ENCODE results near the gene SPECC1L.

Gene SPECC1L

GRCh38 chr22:24370401-24370800, 99.8 kb downstream of the SPECC1L start:
- TF ChIP-seq CTCF (IDR thresholded peaks at IDR 0.05; ENCODE audit: low read depth, low read length): no peak
- no peak for DNase-seq (ENCODE audit: extremely low read depth, low read depth)

GRCh38 chr22:24376002-24376401, 105.4 kb downstream of the SPECC1L start:
- no peak for DNase-seq (ENCODE audit: extremely low read depth, low read depth)

GRCh38 chr22:24376586-24376985, 106.0 kb downstream of the SPECC1L start:
- DNase-seq (ENCODE audit: extremely low read depth, low read depth): no peak
- no peak for TF ChIP-seq CTCF (IDR thresholded peaks at IDR 0.05; ENCODE audit: low read depth, low read length)

More at GRCh38 chr22:24376002-24376401, 105.4 kb downstream of the SPECC1L start:
- no peak for TF ChIP-seq CTCF (IDR thresholded peaks at IDR 0.05; ENCODE audit: low read depth, low read length)

GRCh38 chr22:24379536-24379935, 108.9 kb downstream of the SPECC1L start:
- no peak for DNase-seq (ENCODE audit: extremely low read depth, low read depth)
- TF ChIP-seq CTCF (IDR thresholded peaks at IDR 0.05; ENCODE audit: low read depth, low read length): no peak

- DNase-seq (ENCODE audit: extremely low read depth, low read depth): no peak
Measured at GRCh38 chr22:24380220-24380904, 109.7 kb downstream of the SPECC1L start.

GRCh38 chr22:24380905-24381230, 110.2 kb downstream of the SPECC1L start:
- no peak for DNase-seq (ENCODE audit: extremely low read depth, low read depth)
- no peak for TF ChIP-seq CTCF (IDR thresholded peaks at IDR 0.05; ENCODE audit: low read depth, low read length)

More at GRCh38 chr22:24380220-24380904, 109.7 kb downstream of the SPECC1L start:
- TF ChIP-seq CTCF (IDR thresholded peaks at IDR 0.05; ENCODE audit: low read depth, low read length): no peak

- no peak for TF ChIP-seq CTCF (IDR thresholded peaks at IDR 0.05; ENCODE audit: low read depth, low read length)
- DNase-seq (ENCODE audit: extremely low read depth, low read depth): no peak
Measured at GRCh38 chr22:24383061-24383460, 112.4 kb downstream of the SPECC1L start.
